GM12891 (cell line): ENCODE measurements around the gene STX5.
A peak's percentile ranks its signal among the peaks of the same experiment; 100 is the strongest.
"Not testable (repeated sequence)": the region's sequence is repeated elsewhere in the genome, so short reads cannot be mapped to it uniquely, and the experiment has no call there.

ENCODE experiments used
- DNase-seq: peaks from one replicate; pipeline ENCODE4 v3.0.0; 2011; ENCODE audit warnings: low spot score; ENCODE audit not compliant: insufficient read length
- FAIRE-seq: peaks from 2 replicates; lab custom pipeline; 2011; peaks lifted over from hg19 to GRCh38; lab: Jason Lieb, UNC
- PAX5 ChIP-seq: IDR thresholded peaks from 2 replicates; pipeline ENCODE4 v1.6.1; 2011; ENCODE audit warnings: low read length, moderate library complexity, mild to moderate bottlenecking; ENCODE audit not compliant: insufficient read depth, severe bottlenecking
- POLR2A ChIP-seq: IDR thresholded peaks from 2 replicates; pipeline ENCODE4 v1.6.1; 2011; ENCODE audit warnings: low read depth, low read length, control low read depth
- POLR2AphosphoS5 ChIP-seq: IDR thresholded peaks from 2 replicates; pipeline ENCODE4 v1.6.1; 2011; ENCODE audit warnings: low read depth, low read length, control low read depth
- POU2F2 ChIP-seq: IDR thresholded peaks from 2 replicates; pipeline ENCODE4 v1.6.1; 2011; ENCODE audit warnings: low read depth, mild to moderate bottlenecking, control low read depth, low read length, moderate library complexity
- SPI1 ChIP-seq: IDR thresholded peaks from 2 replicates; pipeline ENCODE4 v1.6.1; 2011; ENCODE audit warnings: low read depth, low read length, control low read depth
- TAF1 ChIP-seq: IDR thresholded peaks from 2 replicates; pipeline ENCODE4 v1.6.1; 2011; ENCODE audit warnings: low read depth, low read length, control low read depth

The STX5 gene

DNA sequence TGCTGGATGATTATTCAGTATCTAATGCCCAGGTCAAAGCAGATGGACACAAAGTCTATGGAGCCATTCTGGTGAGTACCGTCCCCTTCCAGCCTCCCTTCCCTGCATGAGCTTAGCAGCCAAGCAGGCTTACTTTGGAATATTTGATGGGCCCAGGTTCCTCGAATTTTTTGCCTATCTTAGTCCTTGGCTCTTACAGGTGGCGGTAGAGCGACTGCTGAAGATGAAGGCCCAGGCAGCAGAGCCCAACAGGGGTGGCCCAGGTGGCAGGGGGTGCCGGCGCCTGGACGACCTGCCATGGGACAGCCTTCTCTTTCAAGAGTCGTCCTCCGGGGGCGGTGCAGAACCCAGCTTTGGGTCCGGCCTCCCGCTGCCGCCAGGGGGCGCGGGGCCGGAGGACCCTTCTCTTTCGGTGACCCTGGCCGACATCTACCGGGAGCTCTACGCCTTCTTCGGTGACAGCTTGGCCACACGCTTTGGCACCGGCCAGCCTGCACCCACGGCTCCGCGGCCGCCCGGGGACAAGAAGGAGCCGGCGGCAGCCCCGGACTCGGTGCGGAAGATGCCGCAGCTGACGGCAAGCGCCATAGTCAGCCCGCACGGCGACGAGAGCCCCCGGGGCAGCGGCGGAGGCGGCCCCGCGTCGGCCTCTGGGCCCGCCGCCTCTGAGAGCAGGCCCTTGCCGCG is 45.4 kb downstream of the STX5 start:
- TF ChIP-seq TAF1 (0 out of 2 replicates have a peak, but pooled peaks have one; percentile 16), SPI1 (no peak)
- peak; percentile 89 for DNase-seq
- FAIRE-seq: peak; percentile 82

DNA sequence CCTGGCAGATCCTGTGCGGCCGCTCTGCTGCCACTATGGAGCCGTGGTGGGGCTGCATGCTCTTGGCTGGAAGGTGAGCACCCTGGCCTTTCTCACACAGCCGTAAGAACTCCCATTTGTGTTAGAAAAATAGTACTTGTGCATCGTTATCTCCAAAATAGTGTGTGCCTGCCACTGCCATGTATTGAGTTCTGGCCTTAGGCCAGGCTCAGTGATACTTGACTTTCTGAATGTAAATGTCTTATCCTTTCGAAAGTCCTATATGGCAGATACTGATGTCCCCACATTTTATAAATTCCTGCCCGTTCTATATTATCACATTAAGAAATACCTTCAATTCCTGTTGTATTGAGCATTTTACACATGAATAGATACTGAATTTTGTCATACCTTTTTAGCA is 49.1 kb downstream of the STX5 start:
- FAIRE-seq (no peak), DNase-seq (no peak)
- TF ChIP-seq SPI1 (no peak), POLR2A (no peak), POU2F2 (no peak), TAF1 (no peak), PAX5 (no peak), POLR2AphosphoS5 (no peak)

DNA sequence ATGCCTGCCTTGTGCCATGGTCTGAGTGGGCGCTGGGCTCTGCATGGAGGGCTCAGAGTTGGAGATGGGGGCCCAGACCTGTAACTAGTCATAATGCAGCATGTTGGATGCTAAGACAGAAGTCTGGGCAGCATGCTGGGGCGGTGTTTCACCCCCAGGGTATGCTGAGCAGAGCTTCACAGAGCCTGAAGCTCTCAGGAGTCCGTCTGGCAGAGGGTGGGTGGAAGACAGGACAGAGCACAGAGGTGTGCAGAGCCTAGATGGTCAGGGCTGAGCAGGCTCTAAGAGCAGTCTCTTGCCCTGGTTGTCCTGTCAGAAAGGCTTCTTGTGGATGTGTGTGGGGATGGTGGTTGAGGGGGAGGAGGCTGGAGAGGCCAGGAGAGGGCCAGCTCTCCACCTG is 53.4 kb downstream of the STX5 start:
- DNase-seq (no peak), FAIRE-seq (no peak)

DNA sequence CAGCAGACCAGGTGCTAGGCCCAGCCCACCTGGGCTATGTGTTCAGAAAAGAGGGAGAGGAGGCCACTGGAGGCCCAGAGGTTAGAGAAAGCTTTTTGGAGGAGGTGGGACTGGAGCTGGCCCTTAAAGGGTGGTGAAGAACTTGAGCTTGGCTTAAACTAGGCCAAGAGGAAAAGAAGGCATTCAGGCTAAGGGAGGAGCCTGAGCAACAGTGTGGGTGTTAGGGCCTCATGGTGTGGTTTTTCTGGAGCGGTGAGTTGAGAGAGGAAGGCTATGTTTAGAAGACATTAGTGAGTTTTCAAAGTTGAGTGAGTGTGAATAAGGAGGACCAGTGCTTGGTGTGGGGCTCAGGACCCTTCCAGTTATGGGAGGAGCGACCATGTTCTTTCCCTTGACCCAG is 54.5 kb downstream of the STX5 start:
- FAIRE-seq (peak; percentile 47), DNase-seq (no peak)
- TF ChIP-seq POLR2A (no peak), POU2F2 (peak; percentile 44; the same call in 1 of the 2 replicates)

More for the DNA sequence above, 53.4 kb downstream of the STX5 start:
- TF ChIP-seq POLR2AphosphoS5 (no peak), POLR2A (no peak), TAF1 (no peak), SPI1 (no peak), POU2F2 (no peak), PAX5 (no peak)

DNA sequence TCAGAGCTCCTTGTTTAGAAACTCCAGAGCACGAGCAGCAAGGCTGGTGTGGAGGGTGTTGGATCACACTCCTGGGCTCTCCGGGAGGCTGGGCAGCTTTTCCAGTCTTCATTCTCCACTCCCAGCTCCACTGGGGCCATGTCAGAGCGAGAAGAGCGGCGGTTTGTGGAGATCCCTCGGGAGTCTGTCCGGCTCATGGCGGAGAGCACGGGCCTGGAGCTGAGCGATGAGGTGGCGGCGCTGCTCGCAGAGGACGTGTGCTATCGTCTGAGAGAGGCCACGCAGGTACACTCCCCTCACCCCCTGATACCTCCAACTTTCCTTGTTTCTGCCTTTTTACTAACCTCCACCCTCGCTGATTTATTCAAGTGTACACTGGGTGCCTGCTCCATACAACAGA is 56.2 kb downstream of the STX5 start:
- TF ChIP-seq POU2F2 (no peak), SPI1 (no peak), PAX5 (no peak), POLR2A (no peak), POLR2AphosphoS5 (no peak), TAF1 (no peak)
- DNase-seq (no peak), FAIRE-seq (no peak)

DNA sequence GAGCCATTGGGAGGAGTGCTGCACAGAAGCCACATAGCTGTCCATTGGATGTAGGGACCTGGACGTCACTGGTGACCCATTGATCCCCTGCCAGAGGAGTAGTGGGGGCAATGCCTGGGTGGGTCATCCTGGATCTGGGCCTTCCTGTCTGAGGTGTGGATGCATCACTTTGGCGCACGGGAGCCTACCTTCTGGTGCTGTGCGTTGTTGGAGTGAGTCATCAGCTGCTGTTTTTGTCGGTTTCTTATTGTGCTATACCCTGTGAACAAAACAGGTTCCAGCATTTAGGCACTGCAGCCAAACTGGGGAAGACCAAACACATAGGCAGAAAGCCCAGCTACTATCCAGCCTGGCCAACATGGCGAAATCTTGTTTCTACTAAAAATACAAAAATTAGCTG is 57.4 kb downstream of the STX5 start:
- TF ChIP-seq POLR2A: no peak
- no peak for DNase-seq
- FAIRE-seq: no peak

DNA sequence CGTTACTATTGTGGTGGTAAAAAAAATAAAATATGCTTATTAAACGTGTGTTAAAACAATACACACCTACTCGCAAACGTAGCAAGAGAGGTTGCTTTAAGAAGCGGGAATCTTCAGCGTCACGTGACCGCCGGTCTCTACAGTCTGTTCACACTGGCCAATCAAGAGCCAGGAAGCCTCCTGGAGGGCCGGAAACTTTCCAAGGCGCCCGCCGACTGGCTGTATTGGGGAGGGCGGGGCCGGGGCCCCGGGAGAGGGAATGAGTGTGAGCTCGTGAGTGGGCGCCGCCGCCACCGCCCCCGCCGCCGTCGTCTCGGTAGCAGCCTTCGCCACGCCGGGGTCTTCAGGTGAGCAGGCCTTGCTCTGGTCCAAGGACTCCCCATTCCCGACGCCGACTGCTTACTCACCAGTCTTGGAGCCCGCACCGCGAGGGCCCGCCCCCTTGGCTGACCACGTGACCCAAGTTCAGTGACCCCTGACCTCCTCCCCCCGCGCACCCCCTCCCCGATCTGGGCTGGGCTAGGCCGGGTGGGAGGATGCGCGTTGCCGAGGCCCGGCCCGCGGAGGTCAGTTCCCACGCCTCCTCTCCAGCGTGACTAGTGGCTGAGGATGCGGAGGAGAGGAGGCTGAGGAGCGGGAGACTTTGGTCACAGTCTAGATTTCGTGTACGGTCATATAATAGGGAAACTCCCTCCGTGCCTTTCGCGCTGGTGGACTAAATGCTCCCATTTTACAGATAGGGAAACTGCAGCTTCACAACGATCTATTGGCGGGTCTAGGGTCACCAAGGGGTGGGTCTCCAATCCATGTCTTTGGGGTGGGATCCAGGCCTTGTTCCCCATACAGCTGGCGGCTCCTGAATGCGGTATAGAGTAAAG is 60.5 kb downstream of the STX5 start, which contains the start of gene TAF6L:
Gene TAF6L (plus strand): TSS at position 253 of the 878 bp plus-strand sequence. CDS start 4,388 bp downstream, outside the sequence.
- TF ChIP-seq PAX5 (peak; percentile 84), POLR2AphosphoS5 (peak; percentile 67; the same call in 1 of the 2 replicates), SPI1 (no peak), POLR2A (peak; percentile 62; the same call in 1 of the 2 replicates), TAF1 (peak; percentile 43; the same call in 1 of the 2 replicates), POU2F2 (0 out of 2 replicates have a peak, but pooled peaks have one; percentile 40)
- FAIRE-seq (peak; percentile 87), DNase-seq (peak; percentile 78)

DNA sequence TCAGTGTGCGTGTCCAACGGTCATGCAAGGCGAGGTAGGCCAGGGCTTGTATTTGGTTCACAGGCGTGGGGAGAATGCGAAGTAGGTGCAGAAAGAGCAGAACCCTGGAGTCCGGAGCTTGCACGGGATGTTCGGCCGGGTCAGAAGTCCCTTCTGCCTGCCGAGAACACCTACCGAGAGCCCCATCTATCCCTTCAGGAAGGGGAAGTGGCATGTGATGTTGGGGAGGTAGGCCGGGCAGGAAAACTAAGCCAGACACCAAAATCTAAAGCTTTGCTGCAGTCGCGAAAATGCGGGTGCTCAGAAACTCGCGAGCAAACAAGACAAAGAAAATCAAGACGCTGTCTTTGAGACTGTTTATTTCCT is 61.1 kb downstream of the STX5 start:
- FAIRE-seq: peak; percentile 5
- DNase-seq: no peak
- TF ChIP-seq SPI1: 0 out of 2 replicates have a peak, but pooled peaks have one; percentile 10
- no peak for TF ChIP-seq TAF1

DNA sequence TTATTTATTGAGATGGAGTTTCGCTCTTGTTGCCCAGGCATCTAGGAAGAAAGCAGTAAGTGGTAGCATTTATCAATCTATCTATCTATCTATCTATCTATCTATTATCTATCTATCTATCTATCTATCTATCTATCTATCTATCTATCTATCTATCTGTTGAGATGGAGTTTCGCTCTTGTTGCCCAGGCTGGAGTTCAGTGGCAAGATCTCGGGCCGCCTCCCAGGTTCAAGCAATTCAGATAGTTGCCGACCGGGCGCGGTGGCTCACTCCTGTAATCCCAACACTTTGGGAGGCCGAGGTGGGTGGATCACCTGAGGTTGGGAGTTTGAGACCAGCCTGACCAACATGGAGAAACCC is 71.0 kb downstream of the STX5 start:
- not testable (repeated sequence) for FAIRE-seq

DNA sequence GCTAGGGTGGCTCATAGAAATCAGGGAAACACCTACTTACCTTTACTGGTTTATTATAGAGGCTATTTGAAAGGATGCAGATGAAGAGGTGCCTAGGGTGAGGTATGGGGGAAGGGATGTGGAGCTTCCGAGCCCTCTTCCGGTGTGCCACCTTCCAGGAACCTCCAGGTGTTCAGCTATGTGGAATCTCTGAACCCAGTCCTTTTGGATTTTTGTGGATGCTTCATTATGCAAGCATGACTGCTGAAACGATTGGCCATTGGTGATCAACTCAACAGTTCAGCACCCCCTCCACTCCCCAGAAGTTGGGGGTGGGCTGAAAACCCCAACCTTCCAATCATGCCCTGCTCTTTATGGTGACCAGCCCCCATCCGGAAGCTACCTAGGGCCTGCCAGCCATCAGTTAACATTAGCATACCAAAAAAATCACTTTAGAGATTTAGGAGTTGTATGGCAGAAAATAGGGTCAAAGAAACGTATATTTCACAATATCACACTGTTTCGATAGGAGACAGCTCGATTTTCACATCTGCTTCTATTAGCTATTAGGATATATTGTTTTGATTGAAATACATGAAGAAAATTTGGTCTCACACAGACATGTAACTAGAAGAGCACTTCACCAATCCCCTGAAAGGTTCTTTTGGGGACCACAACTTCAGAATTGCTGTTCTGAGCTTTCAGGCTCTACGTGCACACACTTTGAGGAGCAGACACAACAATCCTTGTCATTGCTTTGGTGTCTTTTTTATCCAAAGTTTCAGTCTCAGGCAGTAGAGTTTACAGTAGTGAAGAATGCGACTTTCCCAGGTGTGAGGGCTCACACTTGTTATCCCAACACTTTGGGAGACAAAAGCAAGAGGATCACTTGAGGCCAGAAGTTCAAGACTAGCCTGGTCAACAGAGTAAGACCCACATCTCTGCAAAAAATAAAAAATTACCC is 73.7 kb downstream of the STX5 start:
- TF ChIP-seq POLR2AphosphoS5: no peak
- no peak for TF ChIP-seq SPI1
- TF ChIP-seq POU2F2: no peak
- TF ChIP-seq POLR2A: no peak
- no peak for TF ChIP-seq TAF1
- no peak for TF ChIP-seq PAX5
- DNase-seq: no peak
- no peak for FAIRE-seq

More for the DNA sequence above, 71.0 kb downstream of the STX5 start:
- not testable (repeated sequence) for DNase-seq
